Ascending aorta (tissue), 2 donors: ENCODE results near the gene CNIH2. TPM values are rescaled to one million over a fixed set of nuclear protein-coding genes. Genes with fewer than 3 reads are reported as not detected.

Source experiments
- DNase-seq, 2 donors: peaks; one replicate each; pipeline ENCODE4 v3.0.0-alpha.2; 2019; ENCODE audit warnings: low spot score in 2 of 2
- H3K27ac ChIP-seq, 2 donors: fragments of 200-600 bp; sonication (generic); one replicate each; pipeline ENCODE4 v1.5.1; 2016 to 2017; ENCODE audit warnings: mild to moderate bottlenecking in 1 of 2
- H3K27me3 ChIP-seq: fragments of 200-600 bp; sonication (generic); one replicate; pipeline ENCODE4 v1.5.1; 2017
- H3K36me3 ChIP-seq, 2 donors: fragments of 200-600 bp; sonication (generic); one replicate each; pipeline ENCODE4 v1.5.1; 2016
- H3K4me1 ChIP-seq, 2 donors: fragments of 200-600 bp; sonication (generic); one replicate each; pipeline ENCODE4 v1.5.1; 2016 to 2017; ENCODE audit warnings: mild to moderate bottlenecking in 1 of 2
- H3K4me3 ChIP-seq, 2 donors: fragments of 200-600 bp; sonication (generic); one replicate each; pipeline ENCODE4 v1.5.1; 2016 to 2017; ENCODE audit warnings: mild to moderate bottlenecking in 1 of 2
- H3K9me3 ChIP-seq, 2 donors: fragments of 200-600 bp; sonication (generic); one replicate each; pipeline ENCODE4 v1.5.1; 2016
- CTCF ChIP-seq, 3 experiments: fragments of 200-600 bp in 2 of 3; fragments of 450-650 bp in 1 of 3; sonication (generic) in 2 of 3; IDR thresholded peaks; one replicate each; pipeline ENCODE4 v1.5.1; 2016 to 2019; ENCODE audit warnings: antibody characterized with exemption in 3 of 3, mild to moderate bottlenecking in 1 of 3, moderate library complexity in 1 of 3
- intact Hi-C: fragments of 100-400 bp; cut with DNase I; formaldehyde crosslinking; loops from one replicate; pipeline ENCODE4 v1.15.1; 2023
- total RNA-seq: library from RNA; depleted of rRNA; stranded (reverse); fragments of >200 nt; gene quantifications from one replicate; pipeline ENCODE4 v1.1.0, GENCODE V29; 2016

CNIH2 gene
- total RNA-seq, 1 donor from 2014 or later, result not detected

GRCh38 chr11:66326261-66327111, 48.5 kb downstream of the CNIH2 start:
- no peak for DNase-seq
- Histone ChIP-seq H3K9me3 (no peaks in the 10 kb centered on the region), H3K4me3 (no peak overlapping the region), H3K36me3 (no peaks in the 10 kb centered on the region), H3K4me1 (peaks cover 3 to 16% of the 10 kb centered on the region in 2 donors), H3K27me3 (no peaks in the 10 kb centered on the region), H3K27ac (peak overlapping the region; percentile 51 to 54)
- intact Hi-C loops, result no loop called here
- TF ChIP-seq CTCF (IDR thresholded peaks at IDR 0.05), result no peak

GRCh38 chr11:66327171-66328030, 49.4 kb downstream of the CNIH2 start:
- Histone ChIP-seq H3K36me3 (peaks cover 0 to 4% of the 10 kb centered on the region in 2 donors), H3K4me3 (no peak overlapping the region), H3K9me3 (no peaks in the 10 kb centered on the region), H3K27ac (peak overlapping the region; percentile 49 to 54), H3K4me1 (peaks cover 3 to 16% of the 10 kb centered on the region in 2 donors), H3K27me3 (no peaks in the 10 kb centered on the region)
- DNase-seq, result no peak
- no peak for TF ChIP-seq CTCF (IDR thresholded peaks at IDR 0.05)
- intact Hi-C loops, result loop anchor here (1.0 kb wide), 1 partner anchor 15 kb away; no protein-coding TSS in a partner anchor

- intact Hi-C loops, result loop anchor here (1.0 kb wide), 1 partner anchor 16 kb away; no protein-coding TSS in a partner anchor
- H3K27ac ChIP-seq, result peak overlapping the region in 1 of 2 donors; percentile 49
Observed at GRCh38 chr11:66328031-66328301, 50.0 kb downstream of the CNIH2 start.

GRCh38 chr11:66328302-66329144, 50.5 kb downstream of the CNIH2 start:
- H3K27ac ChIP-seq, result no peak overlapping the region
- H3K4me1 ChIP-seq, result peaks cover 3 to 16% of the 10 kb centered on the region in 2 donors
- no peaks in the 10 kb centered on the region for H3K9me3 ChIP-seq
- H3K4me3 ChIP-seq, result peak overlapping the region in 1 of 2 donors; percentile 23
- peak in 1 of 2 donors; percentile 86 for DNase-seq
- TF ChIP-seq CTCF (IDR thresholded peaks at IDR 0.05), result peak; percentile 92 to 95 (median 94)
- H3K27me3 ChIP-seq, result no peaks in the 10 kb centered on the region
- intact Hi-C loops, result loop anchor here (1.0 kb wide), 1 partner anchor 16 kb away; no protein-coding TSS in a partner anchor
- H3K36me3 ChIP-seq, result peaks cover 8 to 13% of the 10 kb centered on the region in 2 donors

More at GRCh38 chr11:66328031-66328301, 50.0 kb downstream of the CNIH2 start:
- Histone ChIP-seq H3K9me3 (no peaks in the 10 kb centered on the region), H3K36me3 (peaks cover 3 to 8% of the 10 kb centered on the region in 2 donors), H3K4me3 (no peak overlapping the region), H3K4me1 (peaks cover 3 to 16% of the 10 kb centered on the region in 2 donors), H3K27me3 (no peaks in the 10 kb centered on the region)
- DNase-seq, result no peak
- no peak for TF ChIP-seq CTCF (IDR thresholded peaks at IDR 0.05)

GRCh38 chr11:66329165-66329673, 51.2 kb downstream of the CNIH2 start:
- no peak for DNase-seq
- peaks cover 3 to 16% of the 10 kb centered on the region in 2 donors for H3K4me1 ChIP-seq

More at GRCh38 chr11:66329165-66329673, 51.2 kb downstream of the CNIH2 start:
- no peaks in the 10 kb centered on the region for H3K9me3 ChIP-seq
- no peak overlapping the region for H3K27ac ChIP-seq
- no peak for TF ChIP-seq CTCF (IDR thresholded peaks at IDR 0.05)
- intact Hi-C loops, result no loop called here
- H3K4me3 ChIP-seq, result no peak overlapping the region
- no peaks in the 10 kb centered on the region for H3K27me3 ChIP-seq
- H3K36me3 ChIP-seq, result peaks cover 8 to 13% of the 10 kb centered on the region in 2 donors
